Colonic mucosa (tissue), 4 donors: ENCODE measurements around the gene GJB1. TPM values are rescaled to one million over a fixed set of nuclear protein-coding genes. Genes with fewer than 3 reads are reported as not detected.

Source experiments
- DNase-seq: peaks from one replicate; pipeline ENCODE4 v3.0.0-alpha.2; 2020
- H3K27ac ChIP-seq: fragments of 200-600 bp; one replicate; pipeline ENCODE4 v1.8.0; 2021
- H3K27me3 ChIP-seq: fragments of 200-600 bp; one replicate; pipeline ENCODE4 v1.8.0; 2021
- H3K36me3 ChIP-seq: fragments of 200-600 bp; one replicate; pipeline ENCODE4 v1.8.0; 2021
- H3K4me1 ChIP-seq: fragments of 200-600 bp; one replicate; pipeline ENCODE4 v1.8.0; 2021; ENCODE audit warnings: mild to moderate bottlenecking
- H3K4me3 ChIP-seq: fragments of 200-600 bp; one replicate; pipeline ENCODE4 v1.8.0; 2021
- H3K9ac ChIP-seq, 2 donors: one replicate each; pipeline ENCODE4 v1.7.0; 2013; ENCODE audit warnings: control low read depth in 2 of 2, low read depth in 2 of 2, low read length in 2 of 2
- H3K9me3 ChIP-seq: fragments of 200-600 bp; one replicate; pipeline ENCODE4 v1.8.0; 2021
- intact Hi-C: fragments of 100-400 bp; cut with DNase I; formaldehyde crosslinking; loops from one replicate; pipeline ENCODE4 v1.14.1; 2022
- total RNA-seq, 2 donors: library from RNA; stranded (reverse); fragmentation: NEBNext Ultra II Directional in 1 of 2; extraction: Animal tissue kit (Norgen Biotek cat#: 25700) in 1 of 2; gene quantifications; one replicate each; pipeline ENCODE4 v1.2.1, GENCODE V29; 2021
- TF ChIP-seq, protein P1 (sequence below): fragments of 200-600 bp; IDR thresholded peaks from one replicate; pipeline ENCODE4 v1.8.0; 2022; ENCODE audit warnings: antibody characterized with exemption, mild to moderate bottlenecking
- donor health status: healthy.
- donor health status: DM: no; HTN: no; CAD: no.
- donor health status: DM: no; HTN: no; CAD: no.

GJB1 gene
- total RNA-seq, 2 donors from 2014 or later: 76.0 to 100 TPM

DNA sequence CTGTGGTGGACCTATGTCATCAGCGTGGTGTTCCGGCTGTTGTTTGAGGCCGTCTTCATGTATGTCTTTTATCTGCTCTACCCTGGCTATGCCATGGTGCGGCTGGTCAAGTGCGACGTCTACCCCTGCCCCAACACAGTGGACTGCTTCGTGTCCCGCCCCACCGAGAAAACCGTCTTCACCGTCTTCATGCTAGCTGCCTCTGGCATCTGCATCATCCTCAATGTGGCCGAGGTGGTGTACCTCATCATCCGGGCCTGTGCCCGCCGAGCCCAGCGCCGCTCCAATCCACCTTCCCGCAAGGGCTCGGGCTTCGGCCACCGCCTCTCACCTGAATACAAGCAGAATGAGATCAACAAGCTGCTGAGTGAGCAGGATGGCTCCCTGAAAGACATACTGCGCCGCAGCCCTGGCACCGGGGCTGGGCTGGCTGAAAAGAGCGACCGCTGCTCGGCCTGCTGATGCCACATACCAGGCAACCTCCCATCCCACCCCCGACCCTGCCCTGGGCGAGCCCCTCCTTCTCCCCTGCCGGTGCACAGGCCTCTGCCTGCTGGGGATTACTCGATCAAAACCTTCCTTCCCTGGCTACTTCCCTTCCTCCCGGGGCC is 1.2 kb downstream of the GJB1 start:
- Histone ChIP-seq H3K36me3 (no peaks in the 10 kb centered on the region), H3K4me1 (no peaks in the 10 kb centered on the region), H3K27ac (no peak overlapping the region), H3K27me3 (no peaks in the 10 kb centered on the region), H3K9ac (no peak overlapping the region), H3K9me3 (no peaks in the 10 kb centered on the region), H3K4me3 (no peak overlapping the region)
- DNase-seq: no peak
- intact Hi-C loops: no loop called here
- TF ChIP-seq, protein P1, sequence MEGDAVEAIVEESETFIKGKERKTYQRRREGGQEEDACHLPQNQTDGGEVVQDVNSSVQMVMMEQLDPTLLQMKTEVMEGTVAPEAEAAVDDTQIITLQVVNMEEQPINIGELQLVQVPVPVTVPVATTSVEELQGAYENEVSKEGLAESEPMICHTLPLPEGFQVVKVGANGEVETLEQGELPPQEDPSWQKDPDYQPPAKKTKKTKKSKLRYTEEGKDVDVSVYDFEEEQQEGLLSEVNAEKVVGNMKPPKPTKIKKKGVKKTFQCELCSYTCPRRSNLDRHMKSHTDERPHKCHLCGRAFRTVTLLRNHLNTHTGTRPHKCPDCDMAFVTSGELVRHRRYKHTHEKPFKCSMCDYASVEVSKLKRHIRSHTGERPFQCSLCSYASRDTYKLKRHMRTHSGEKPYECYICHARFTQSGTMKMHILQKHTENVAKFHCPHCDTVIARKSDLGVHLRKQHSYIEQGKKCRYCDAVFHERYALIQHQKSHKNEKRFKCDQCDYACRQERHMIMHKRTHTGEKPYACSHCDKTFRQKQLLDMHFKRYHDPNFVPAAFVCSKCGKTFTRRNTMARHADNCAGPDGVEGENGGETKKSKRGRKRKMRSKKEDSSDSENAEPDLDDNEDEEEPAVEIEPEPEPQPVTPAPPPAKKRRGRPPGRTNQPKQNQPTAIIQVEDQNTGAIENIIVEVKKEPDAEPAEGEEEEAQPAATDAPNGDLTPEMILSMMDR: no peak

DNA sequence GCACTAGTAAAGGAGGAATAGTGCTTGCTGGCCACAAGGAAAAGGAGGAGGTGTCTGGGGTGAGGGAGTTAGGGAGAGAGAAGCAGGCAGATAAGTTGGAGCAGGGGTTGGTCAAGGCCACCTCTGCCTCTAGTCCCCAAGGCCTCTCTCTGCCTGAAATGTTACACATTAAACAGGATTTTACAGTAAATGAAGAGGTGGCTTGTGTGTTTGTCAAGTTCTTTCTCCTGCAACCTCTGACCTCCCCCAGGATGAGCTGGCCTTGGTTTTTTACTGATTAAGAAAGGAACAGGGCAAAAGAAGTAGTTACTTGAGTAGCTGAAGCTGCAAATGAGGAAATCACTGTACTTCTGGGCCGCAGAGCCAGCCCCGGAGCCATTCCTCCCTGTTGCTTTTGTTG is 2.0 kb downstream of the GJB1 start:
- TF ChIP-seq, protein P1: no peak
- no peak overlapping the region for H3K27ac ChIP-seq
- H3K4me1 ChIP-seq: no peaks in the 10 kb centered on the region
- H3K9me3 ChIP-seq: no peaks in the 10 kb centered on the region
- no peak for DNase-seq
- intact Hi-C loops: no loop called here
- no peaks in the 10 kb centered on the region for H3K27me3 ChIP-seq
- H3K36me3 ChIP-seq: no peaks in the 10 kb centered on the region
- no peak overlapping the region for H3K9ac ChIP-seq
- no peak overlapping the region for H3K4me3 ChIP-seq

GRCh38 chrX:71225676-71226075 is 2.7 kb downstream of the GJB1 start:
- TF ChIP-seq, protein P1: no peak
- H3K36me3 ChIP-seq: no peaks in the 10 kb centered on the region
- DNase-seq: no peak
- H3K27me3 ChIP-seq: no peaks in the 10 kb centered on the region
- intact Hi-C loops: no loop called here
- H3K4me3 ChIP-seq: no peak overlapping the region
- no peaks in the 10 kb centered on the region for H3K9me3 ChIP-seq
- no peaks in the 10 kb centered on the region for H3K4me1 ChIP-seq
- no peak overlapping the region for H3K9ac ChIP-seq
- no peak overlapping the region for H3K27ac ChIP-seq

- Histone ChIP-seq H3K36me3 (no peaks in the 10 kb centered on the region), H3K27me3 (no peaks in the 10 kb centered on the region), H3K9me3 (no peaks in the 10 kb centered on the region), H3K27ac (no peak overlapping the region), H3K4me3 (no peak overlapping the region), H3K4me1 (no peaks in the 10 kb centered on the region), H3K9ac (no peak overlapping the region)
- DNase-seq: no peak
- intact Hi-C loops: no loop called here
- TF ChIP-seq, protein P1: no peak
Observed at GRCh38 chrX:71227370-71228062, 4.5 kb downstream of the GJB1 start.

DNA sequence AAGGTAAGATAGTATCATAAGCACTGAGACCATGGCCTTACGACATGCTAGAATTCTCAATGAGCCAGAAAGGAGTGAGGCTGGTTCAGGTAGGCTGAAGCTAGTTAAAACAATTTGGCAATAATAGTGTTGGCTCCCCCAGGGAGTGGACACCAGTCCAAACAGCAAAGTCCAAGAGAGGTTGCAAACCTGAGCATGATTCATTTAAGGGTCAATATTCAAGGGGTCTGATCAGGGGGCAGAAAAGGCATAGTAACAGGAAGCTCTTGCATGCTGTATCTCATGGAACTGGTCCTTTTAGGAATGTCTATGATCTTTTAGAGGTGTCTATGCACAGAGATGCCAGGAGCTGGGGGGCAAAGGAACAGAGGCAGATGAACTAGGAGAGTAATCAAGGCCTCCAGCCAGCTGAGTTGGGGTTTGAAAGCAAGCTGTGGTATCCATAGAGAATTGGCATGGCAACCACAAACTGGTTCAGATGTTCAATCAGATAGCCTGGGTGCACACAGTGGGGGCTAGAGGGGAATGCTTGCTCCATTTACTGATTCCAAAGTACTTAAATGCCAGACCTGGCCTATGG is 5.1 kb downstream of the GJB1 start:
- H3K9me3 ChIP-seq: no peaks in the 10 kb centered on the region
- no peak for DNase-seq
- H3K27me3 ChIP-seq: no peaks in the 10 kb centered on the region
- intact Hi-C loops: no loop called here
- H3K36me3 ChIP-seq: no peaks in the 10 kb centered on the region
- no peak overlapping the region for H3K27ac ChIP-seq
- H3K9ac ChIP-seq: no peak overlapping the region
- TF ChIP-seq, protein P1: no peak
- no peak overlapping the region for H3K4me3 ChIP-seq
- no peaks in the 10 kb centered on the region for H3K4me1 ChIP-seq
